GM13976 (cell line): ENCODE results near the gene TUBG1.
A peak's percentile ranks its signal among the peaks of the same experiment; 100 is the strongest.

Source experiments
- DNase-seq: peaks from one replicate; pipeline ENCODE4 v3.0.0; 2012; ENCODE audit warnings: low spot score
- in situ Hi-C: fragments of 300-500 bp; cut with MboI; formaldehyde crosslinking; loops from one replicate; pipeline ENCODE4 v1.12.0; 2022; ENCODE audit warnings: low sequenced_read_pairs, mixed read lengths, inconsistent platforms; ENCODE audit not compliant: unreplicated experiment
- TF ChIP-seq, protein P1 (sequence below): IDR thresholded peaks from 2 replicates; pipeline ENCODE4 v1.5.1; 2012; ENCODE audit warnings: borderline replicate concordance, mild to moderate bottlenecking; ENCODE audit not compliant: insufficient read depth; ENCODE audit errors: extremely low read depth, missing control alignments, control extremely low read depth

TUBG1 gene

GRCh38 chr17:42571435-42572225, 37.9 kb upstream of the TUBG1 start:
- in situ Hi-C loops, result no loop called here
- TF ChIP-seq, protein P1, sequence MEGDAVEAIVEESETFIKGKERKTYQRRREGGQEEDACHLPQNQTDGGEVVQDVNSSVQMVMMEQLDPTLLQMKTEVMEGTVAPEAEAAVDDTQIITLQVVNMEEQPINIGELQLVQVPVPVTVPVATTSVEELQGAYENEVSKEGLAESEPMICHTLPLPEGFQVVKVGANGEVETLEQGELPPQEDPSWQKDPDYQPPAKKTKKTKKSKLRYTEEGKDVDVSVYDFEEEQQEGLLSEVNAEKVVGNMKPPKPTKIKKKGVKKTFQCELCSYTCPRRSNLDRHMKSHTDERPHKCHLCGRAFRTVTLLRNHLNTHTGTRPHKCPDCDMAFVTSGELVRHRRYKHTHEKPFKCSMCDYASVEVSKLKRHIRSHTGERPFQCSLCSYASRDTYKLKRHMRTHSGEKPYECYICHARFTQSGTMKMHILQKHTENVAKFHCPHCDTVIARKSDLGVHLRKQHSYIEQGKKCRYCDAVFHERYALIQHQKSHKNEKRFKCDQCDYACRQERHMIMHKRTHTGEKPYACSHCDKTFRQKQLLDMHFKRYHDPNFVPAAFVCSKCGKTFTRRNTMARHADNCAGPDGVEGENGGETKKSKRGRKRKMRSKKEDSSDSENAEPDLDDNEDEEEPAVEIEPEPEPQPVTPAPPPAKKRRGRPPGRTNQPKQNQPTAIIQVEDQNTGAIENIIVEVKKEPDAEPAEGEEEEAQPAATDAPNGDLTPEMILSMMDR, result no peak
- no peak for DNase-seq

- TF ChIP-seq, protein P1, result no peak
- no peak for DNase-seq
- in situ Hi-C loops, result no loop called here
Observed at GRCh38 chr17:42573095-42573494, 36.4 kb upstream of the TUBG1 start.

GRCh38 chr17:42574463-42574862, 35.0 kb upstream of the TUBG1 start:
- no peak for DNase-seq
- TF ChIP-seq, protein P1, result no peak
- in situ Hi-C loops, result no loop called here

- TF ChIP-seq, protein P1, result no peak
- in situ Hi-C loops, result no loop called here
- DNase-seq, result no peak
Observed at GRCh38 chr17:42577140-42577531, 32.3 kb upstream of the TUBG1 start.

DNA sequence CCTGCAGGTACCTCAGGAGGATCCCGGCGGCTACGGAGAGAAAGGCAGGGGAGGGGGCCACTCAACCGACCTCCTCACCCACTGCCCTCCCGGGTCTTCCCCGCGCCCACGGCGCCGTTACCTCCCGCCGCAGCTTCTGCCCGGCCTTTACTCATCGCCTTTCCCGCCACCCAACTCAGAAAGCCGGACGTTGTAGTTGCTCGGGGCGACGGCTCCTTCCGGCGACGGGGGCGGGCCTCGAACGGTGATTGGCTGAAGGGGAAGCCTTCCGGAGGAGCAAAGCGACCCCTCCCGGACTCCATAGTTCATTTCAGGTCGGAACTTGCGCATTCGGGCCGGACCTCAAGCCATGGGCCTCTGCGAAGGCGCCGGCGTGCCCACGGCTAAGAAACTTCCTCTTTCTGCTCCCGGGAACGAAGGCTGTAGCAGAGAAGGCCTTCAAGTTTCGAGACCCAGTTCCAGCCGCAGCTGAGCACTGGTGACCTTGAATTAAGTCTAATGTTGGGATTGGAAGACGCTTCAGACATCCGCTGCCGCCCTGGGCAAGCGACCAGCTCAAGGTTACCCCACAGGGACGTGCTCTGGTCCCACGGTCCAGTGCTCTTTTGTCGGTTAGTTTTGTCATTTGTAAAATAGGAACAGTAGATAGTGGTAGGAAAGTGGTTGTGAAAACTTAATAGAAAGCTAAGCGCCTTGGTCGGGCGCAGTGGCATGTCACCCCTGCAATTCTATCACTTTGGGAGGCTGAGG, 31.8 kb upstream of the TUBG1 start, which contains the start of gene PSMC3IP:
TSS of gene PSMC3IP (minus strand) at position 198 of the 750 bp plus-strand sequence. CDS start at position 155, 43 bp downstream.
- in situ Hi-C loops, result no loop called here
- TF ChIP-seq, protein P1, result peak; percentile 34

DNA sequence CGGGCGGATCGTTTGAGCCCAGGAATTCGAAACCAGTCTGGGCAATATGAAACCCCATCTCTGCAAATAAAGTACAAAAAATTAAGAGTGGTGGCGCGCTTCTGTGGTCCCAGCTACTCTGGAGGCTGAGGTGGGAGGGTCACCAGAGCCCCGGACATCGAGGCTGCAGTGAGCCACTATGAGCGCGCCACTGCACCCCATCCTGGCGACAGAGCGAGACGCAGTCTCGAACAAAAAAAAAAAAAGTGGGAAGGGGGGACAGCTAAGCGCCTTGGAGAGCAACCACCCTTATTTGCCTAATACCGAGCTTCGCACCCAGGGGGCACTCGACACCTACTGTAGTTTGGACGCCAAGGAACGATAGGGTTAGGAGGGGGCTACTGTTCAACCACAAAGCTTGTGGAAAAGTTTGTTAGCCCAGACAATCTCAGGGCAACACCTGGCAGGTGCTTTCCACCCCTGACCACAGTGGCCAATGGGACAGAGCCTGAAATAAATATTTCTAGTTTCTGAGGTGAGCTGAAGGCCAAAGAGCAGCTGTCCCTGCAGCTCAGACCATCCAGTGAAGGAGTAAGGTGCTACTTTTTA, 31.1 kb upstream of the TUBG1 start:
- in situ Hi-C loops, result no loop called here
- peak; percentile 89 for DNase-seq
- TF ChIP-seq, protein P1, result peak; percentile 74

More for the DNA sequence above, 31.8 kb upstream of the TUBG1 start, which contains the start of gene PSMC3IP:
- peak; percentile 98 for DNase-seq
